ENCODE measurements around the gene LRRC8C. TPM values are rescaled to one million over a fixed set of nuclear protein-coding genes. Genes with fewer than 3 reads are reported as not detected.

LRRC8C gene
- total RNA-seq, 1 experiment from 2014 or later = 3.5 TPM

- intact Hi-C loops (cut with micrococcal nuclease; ENCODE audit: unreplicated experiment) = no loop called here
- Mint-ChIP-seq H3K27me3 (ENCODE audit: unreplicated experiment) (no peaks in the 10 kb centered on the region), H3K27ac (ENCODE audit: unreplicated experiment) (no peak overlapping the region), H3K9me3 (ENCODE audit: low read depth, unreplicated experiment) (no peaks in the 10 kb centered on the region), H3K4me3 (ENCODE audit: low read depth, unreplicated experiment) (no peak overlapping the region), H3K4me1 (ENCODE audit: low read depth, unreplicated experiment) (no peaks in the 10 kb centered on the region), H3K36me3 (ENCODE audit: insufficient read depth, unreplicated experiment) (no peaks in the 10 kb centered on the region)
- TF ChIP-seq CTCF (IDR thresholded peaks at IDR 0.05; ENCODE audit: unreplicated experiment) = no peak
- no peak for DNase-seq
- CTCF ChIA-PET = no interaction called here
- BruUV-seq (replicated peaks) = no TSS peak
Observed at GRCh38 chr1:89667691-89668090, 34.8 kb downstream of the LRRC8C start.

GRCh38 chr1:89668961-89669360 is 36.0 kb downstream of the LRRC8C start:
- Mint-ChIP-seq H3K4me3 (ENCODE audit: low read depth, unreplicated experiment) (no peak overlapping the region), H3K9me3 (ENCODE audit: low read depth, unreplicated experiment) (no peaks in the 10 kb centered on the region), H3K27me3 (ENCODE audit: unreplicated experiment) (no peaks in the 10 kb centered on the region), H3K4me1 (ENCODE audit: low read depth, unreplicated experiment) (no peaks in the 10 kb centered on the region), H3K27ac (ENCODE audit: unreplicated experiment) (no peak overlapping the region), H3K36me3 (ENCODE audit: insufficient read depth, unreplicated experiment) (no peaks in the 10 kb centered on the region)
- intact Hi-C loops (cut with micrococcal nuclease; ENCODE audit: unreplicated experiment) = no loop called here
- no peak for DNase-seq
- BruUV-seq (replicated peaks) = no TSS peak
- TF ChIP-seq CTCF (IDR thresholded peaks at IDR 0.05; ENCODE audit: unreplicated experiment) = no peak
- CTCF ChIA-PET = no interaction called here

GRCh38 chr1:89669441-89669840 is 36.5 kb downstream of the LRRC8C start:
- Mint-ChIP-seq H3K27ac (ENCODE audit: unreplicated experiment) (no peak overlapping the region), H3K4me1 (ENCODE audit: low read depth, unreplicated experiment) (no peaks in the 10 kb centered on the region), H3K4me3 (ENCODE audit: low read depth, unreplicated experiment) (no peak overlapping the region), H3K27me3 (ENCODE audit: unreplicated experiment) (no peaks in the 10 kb centered on the region), H3K36me3 (ENCODE audit: insufficient read depth, unreplicated experiment) (no peaks in the 10 kb centered on the region), H3K9me3 (ENCODE audit: low read depth, unreplicated experiment) (no peaks in the 10 kb centered on the region)
- no TSS peak for BruUV-seq (replicated peaks)
- CTCF ChIA-PET = no interaction called here
- DNase-seq = no peak
- intact Hi-C loops (cut with micrococcal nuclease; ENCODE audit: unreplicated experiment) = no loop called here
- no peak for TF ChIP-seq CTCF (IDR thresholded peaks at IDR 0.05; ENCODE audit: unreplicated experiment)

- intact Hi-C loops (cut with micrococcal nuclease; ENCODE audit: unreplicated experiment) = no loop called here
- H3K4me1 Mint-ChIP-seq (ENCODE audit: low read depth, unreplicated experiment) = no peaks in the 10 kb centered on the region
Observed at GRCh38 chr1:89670163-89670562, 37.2 kb downstream of the LRRC8C start.

More at GRCh38 chr1:89670163-89670562, 37.2 kb downstream of the LRRC8C start:
- no peak for DNase-seq
- no TSS peak for BruUV-seq (replicated peaks)
- no peak overlapping the region for H3K4me3 Mint-ChIP-seq (ENCODE audit: low read depth, unreplicated experiment)
- H3K9me3 Mint-ChIP-seq (ENCODE audit: low read depth, unreplicated experiment) = no peaks in the 10 kb centered on the region
- no peaks in the 10 kb centered on the region for H3K36me3 Mint-ChIP-seq (ENCODE audit: insufficient read depth, unreplicated experiment)
- H3K27ac Mint-ChIP-seq (ENCODE audit: unreplicated experiment) = no peak overlapping the region
- CTCF ChIA-PET = no interaction called here
- TF ChIP-seq CTCF (IDR thresholded peaks at IDR 0.05; ENCODE audit: unreplicated experiment) = no peak
- H3K27me3 Mint-ChIP-seq (ENCODE audit: unreplicated experiment) = no peaks in the 10 kb centered on the region

All from Calu3 (cell line).